NB4 (cell line): Measurements from ENCODE around the gene PIK3C2A.
"Not testable (repeated sequence)": the region's sequence is repeated elsewhere in the genome, so short reads cannot be mapped to it uniquely, and the experiment has no call there.

ENCODE experiments used
- DNase-seq: peaks from one replicate; pipeline ENCODE4 v3.0.0; 2010; ENCODE audit warnings: low read depth
- H3K4me3 ChIP-seq: one replicate; pipeline ENCODE4 v1.5.1; 2011; ENCODE audit warnings: mild to moderate bottlenecking, low read depth, low read length, moderate library complexity
- MYC ChIP-seq: IDR thresholded peaks from 2 replicates; pipeline ENCODE4 v1.6.1; 2011; ENCODE audit warnings: low read depth, low read length
- POLR2A ChIP-seq: IDR thresholded peaks from 2 replicates; pipeline ENCODE4 v1.6.1; 2011; ENCODE audit warnings: mild to moderate bottlenecking; ENCODE audit not compliant: insufficient read length; ENCODE audit errors: extremely low read depth
- TF ChIP-seq, protein P1 (sequence below): IDR thresholded peaks from 2 replicates; pipeline ENCODE4 v1.6.1; 2011; ENCODE audit warnings: low read depth, low read length
- TF ChIP-seq, protein P2 (sequence below): IDR thresholded peaks from one replicate; pipeline ENCODE4 v1.5.1; 2012; ENCODE audit warnings: low read depth, low read length

The PIK3C2A gene

DNA sequence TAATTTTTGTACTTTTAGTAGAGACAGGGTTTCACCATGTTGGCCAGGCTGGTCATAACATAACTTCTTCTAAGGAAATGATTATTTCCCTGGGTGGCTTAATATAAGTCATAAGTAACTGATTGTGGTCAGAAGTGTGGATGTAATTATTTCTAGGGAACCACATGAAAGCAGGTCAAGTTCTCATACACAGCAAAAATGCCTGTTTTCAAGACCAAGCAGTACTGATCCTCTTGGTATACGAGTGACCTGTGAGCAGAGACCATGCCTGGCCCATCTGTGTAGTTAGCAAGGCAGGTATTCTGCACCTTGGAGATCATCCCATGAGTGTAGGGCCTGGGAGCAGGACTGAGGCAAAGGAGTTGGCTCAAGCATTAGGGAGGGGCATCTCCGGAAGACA lies 36.3 kb upstream of the PIK3C2A start:
- H3K4me3 ChIP-seq: no peak overlapping the region
- no peak for DNase-seq
- TF ChIP-seq, protein P1, sequence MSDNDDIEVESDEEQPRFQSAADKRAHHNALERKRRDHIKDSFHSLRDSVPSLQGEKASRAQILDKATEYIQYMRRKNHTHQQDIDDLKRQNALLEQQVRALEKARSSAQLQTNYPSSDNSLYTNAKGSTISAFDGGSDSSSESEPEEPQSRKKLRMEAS: no peak
- no peak for TF ChIP-seq POLR2A

DNA sequence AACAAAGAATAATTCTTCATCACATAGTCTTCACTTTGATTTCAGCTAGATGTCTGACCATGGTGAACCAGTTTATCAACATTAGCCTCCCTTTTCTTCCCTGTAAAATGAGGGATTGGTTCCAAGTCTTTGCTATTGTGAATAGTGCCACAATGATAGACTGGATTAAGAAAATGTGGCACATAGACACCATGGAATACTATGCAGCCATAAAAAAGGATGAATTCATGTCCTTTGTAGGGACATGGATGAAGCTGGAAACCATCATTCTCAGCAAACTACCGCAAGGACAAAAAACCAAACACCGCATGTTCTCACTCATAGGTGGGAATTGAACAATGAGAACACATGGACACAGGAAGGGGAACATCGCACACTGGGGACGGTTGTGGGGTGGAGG lies 35.2 kb upstream of the PIK3C2A start:
- not testable (repeated sequence) for H3K4me3 ChIP-seq, DNase-seq

DNA sequence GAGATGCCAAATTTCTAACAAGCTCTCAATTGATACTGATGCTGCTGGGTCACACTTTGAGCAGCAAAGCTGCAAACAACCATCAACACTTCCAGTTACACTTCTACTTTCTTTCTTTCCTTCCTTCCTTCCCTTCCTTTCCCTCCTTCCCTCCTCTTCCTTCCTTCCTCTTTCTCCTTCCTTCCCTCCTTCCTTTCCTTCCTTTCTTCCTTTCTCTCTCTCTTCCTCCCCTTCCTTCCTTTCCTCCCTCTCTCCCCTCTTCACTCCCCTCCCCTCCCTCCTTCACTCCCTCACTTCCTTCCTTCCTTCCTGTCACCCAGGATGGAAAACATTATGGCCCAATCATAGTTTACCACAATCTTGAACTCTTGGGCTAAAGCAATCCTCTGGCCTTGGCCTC lies 33.0 kb upstream of the PIK3C2A start:
- H3K4me3 ChIP-seq: no peak overlapping the region

DNA sequence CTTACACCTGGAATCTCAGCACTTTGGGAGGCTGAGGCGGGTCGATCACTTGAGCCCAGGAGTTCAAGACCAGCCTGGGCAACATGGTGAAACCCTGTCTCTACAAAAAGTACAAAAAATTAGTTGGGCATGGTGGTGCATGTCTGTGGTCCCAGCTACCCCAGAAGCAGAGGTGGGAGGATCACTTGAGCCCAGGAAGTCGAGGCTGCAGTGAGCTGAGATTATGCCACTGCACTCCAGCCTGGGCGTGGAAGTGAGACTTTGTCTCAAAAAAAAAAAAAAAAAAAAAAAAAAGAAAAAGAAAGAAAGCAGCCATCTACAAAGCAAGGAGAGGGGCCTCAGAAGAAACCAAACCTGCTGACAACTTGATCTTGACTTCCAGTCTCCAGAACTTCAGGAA lies 32.1 kb upstream of the PIK3C2A start:
- H3K4me3 ChIP-seq, DNase-seq: not testable (repeated sequence)

More for the DNA sequence above, 33.0 kb upstream of the PIK3C2A start:
- TF ChIP-seq, protein P1: no peak
- TF ChIP-seq MYC (no peak), POLR2A (no peak)
- TF ChIP-seq, protein P2, sequence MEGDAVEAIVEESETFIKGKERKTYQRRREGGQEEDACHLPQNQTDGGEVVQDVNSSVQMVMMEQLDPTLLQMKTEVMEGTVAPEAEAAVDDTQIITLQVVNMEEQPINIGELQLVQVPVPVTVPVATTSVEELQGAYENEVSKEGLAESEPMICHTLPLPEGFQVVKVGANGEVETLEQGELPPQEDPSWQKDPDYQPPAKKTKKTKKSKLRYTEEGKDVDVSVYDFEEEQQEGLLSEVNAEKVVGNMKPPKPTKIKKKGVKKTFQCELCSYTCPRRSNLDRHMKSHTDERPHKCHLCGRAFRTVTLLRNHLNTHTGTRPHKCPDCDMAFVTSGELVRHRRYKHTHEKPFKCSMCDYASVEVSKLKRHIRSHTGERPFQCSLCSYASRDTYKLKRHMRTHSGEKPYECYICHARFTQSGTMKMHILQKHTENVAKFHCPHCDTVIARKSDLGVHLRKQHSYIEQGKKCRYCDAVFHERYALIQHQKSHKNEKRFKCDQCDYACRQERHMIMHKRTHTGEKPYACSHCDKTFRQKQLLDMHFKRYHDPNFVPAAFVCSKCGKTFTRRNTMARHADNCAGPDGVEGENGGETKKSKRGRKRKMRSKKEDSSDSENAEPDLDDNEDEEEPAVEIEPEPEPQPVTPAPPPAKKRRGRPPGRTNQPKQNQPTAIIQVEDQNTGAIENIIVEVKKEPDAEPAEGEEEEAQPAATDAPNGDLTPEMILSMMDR: no peak
- no peak for DNase-seq

DNA sequence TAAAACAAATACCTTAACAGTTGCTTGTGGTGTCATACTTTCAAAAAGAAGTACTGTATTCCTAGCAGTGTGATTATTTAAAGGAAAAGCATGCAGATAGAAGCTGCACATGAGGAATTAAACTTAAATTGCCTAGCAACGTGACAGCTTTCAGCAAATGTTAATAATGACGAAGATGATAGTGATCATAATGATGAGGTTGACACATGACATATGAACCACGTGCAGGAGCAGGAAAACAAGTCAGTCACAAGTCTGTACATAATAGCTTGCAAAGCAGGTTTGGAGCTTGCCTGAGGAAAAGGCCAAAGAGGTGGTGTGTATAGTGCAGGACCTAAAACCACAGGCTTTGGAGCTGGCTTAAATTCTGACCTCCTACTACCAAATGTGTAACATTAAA lies 30.6 kb upstream of the PIK3C2A start:
- TF ChIP-seq POLR2A: no peak
- TF ChIP-seq, protein P2: no peak
- TF ChIP-seq, protein P1: no peak
- no peak for TF ChIP-seq MYC
- DNase-seq: no peak
- H3K4me3 ChIP-seq: no peak overlapping the region

DNA sequence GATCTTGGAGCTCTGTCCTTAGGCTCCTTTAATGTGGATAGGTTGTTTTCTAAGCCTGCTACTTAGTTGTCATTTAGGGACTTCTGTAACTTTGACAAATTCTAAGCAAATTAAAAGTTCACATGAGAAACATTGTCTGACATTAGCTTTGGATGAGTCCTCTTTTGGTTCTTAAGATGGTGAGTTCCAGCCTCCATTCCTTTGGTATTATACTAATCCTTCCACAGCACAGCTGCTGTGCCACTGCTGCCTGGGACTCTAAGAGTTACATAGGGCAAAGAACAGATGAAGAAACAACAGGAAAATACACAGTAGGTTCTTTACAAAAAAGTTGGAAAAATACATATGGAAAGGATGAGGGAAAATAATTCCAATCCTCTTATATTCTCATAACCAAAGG lies 25.3 kb upstream of the PIK3C2A start:
- DNase-seq: no peak
- H3K4me3 ChIP-seq: no peak overlapping the region
- TF ChIP-seq, protein P1: no peak
- TF ChIP-seq POLR2A: no peak
- no peak for TF ChIP-seq MYC
- TF ChIP-seq, protein P2: no peak

DNA sequence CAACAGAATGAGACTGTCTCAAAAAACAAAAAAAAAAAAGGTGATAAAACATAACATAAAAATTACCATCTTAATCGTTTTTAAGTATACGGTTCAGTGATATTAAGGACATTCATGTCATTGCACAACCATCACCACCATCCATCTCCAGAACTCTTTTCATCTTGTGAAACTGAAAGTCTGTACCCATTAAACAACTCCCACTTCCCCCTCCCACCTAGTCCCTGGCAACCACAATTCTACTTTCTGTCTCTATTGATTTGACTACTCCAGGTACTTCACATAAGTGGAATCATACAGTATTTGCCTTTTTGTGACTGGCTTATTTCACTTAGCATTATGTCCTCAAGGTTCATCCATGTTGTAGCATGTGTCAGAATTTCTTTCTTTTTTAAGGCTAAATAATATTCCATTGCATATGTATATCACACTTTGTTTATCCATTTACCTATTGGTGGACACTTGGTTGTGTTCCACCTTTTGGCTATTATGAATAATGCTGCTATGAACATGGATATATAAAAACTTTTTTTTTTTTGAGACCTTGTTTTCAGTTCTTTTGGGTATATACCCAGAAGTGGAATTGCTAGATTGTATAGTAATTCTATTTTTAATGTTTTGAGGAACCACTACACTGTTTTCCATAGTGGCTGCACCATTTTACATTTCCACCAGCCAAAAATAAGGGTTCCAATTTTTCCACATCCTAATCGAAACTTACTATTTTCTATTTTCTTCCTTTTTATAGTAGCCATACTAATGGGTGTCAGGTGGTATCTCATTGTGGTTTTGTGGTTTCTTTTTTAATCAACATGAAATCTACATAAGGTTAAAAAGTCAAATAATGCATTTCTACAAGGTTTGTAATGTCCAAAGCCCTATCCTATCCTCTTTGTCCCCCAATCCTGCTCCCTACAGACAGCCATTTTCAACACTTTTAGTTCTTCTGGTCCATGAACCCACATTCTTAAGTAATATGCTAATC lies 23.4 kb upstream of the PIK3C2A start:
- H3K4me3 ChIP-seq: no peak overlapping the region
- DNase-seq: peak; percentile 78
- TF ChIP-seq POLR2A (no peak), MYC (no peak)
- TF ChIP-seq, protein P1: no peak
- TF ChIP-seq, protein P2: no peak
